Neural cell (in vitro differentiated cells): Measurements from ENCODE around the gene C5orf52. TPM values are rescaled to one million over a fixed set of nuclear protein-coding genes. Genes with fewer than 3 reads are reported as not detected.
"Not testable (repeated sequence)": the region's sequence is repeated elsewhere in the genome, so short reads cannot be mapped to it uniquely, and the experiment has no call there.

Experiments
- H2AFZ ChIP-seq: fragments of 200-600, 300-800 bp; sonication (generic), shearing (Covaris generic); 2 replicates; pipeline ENCODE4 v1.6.0; 2014; ENCODE audit warnings: low read depth, mild to moderate bottlenecking, antibody characterized with exemption, low read length, moderate library complexity
- H3F3A ChIP-seq: fragments of 200-600 bp; shearing (Covaris generic); 2 replicates; pipeline ENCODE4 v1.6.1; 2016; ENCODE audit warnings: mild to moderate bottlenecking, moderate library complexity, mixed read lengths, antibody characterized with exemption, low read length; ENCODE audit not compliant: insufficient read depth, poor library complexity, severe bottlenecking
- H3K27ac ChIP-seq: fragments of 200-600, 300-800 bp; sonication (generic), shearing (Covaris generic); 2 replicates; pipeline ENCODE4 v1.5.1; 2014; ENCODE audit warnings: mild to moderate bottlenecking, low read length, moderate library complexity
- H3K27me3 ChIP-seq: fragments of 300-800, 200-600 bp; sonication (generic), shearing (Covaris generic); 2 replicates; pipeline ENCODE4 v1.6.0; 2014; ENCODE audit warnings: mild to moderate bottlenecking, low read depth, low read length, moderate library complexity; ENCODE audit not compliant: insufficient read depth
- H3K36me3 ChIP-seq: fragments of 300-800, 200-600 bp; sonication (generic), shearing (Covaris generic); 2 replicates; pipeline ENCODE4 v1.5.1; 2014; ENCODE audit warnings: mild to moderate bottlenecking, antibody characterized with exemption, low read length, moderate library complexity; ENCODE audit not compliant: insufficient read depth
- H3K4me2 ChIP-seq: fragments of 300-800, 200-600 bp; sonication (generic), shearing (Covaris generic); 2 replicates; pipeline ENCODE4 v1.6.0; 2014; ENCODE audit warnings: mild to moderate bottlenecking, low read length
- H3K4me3 ChIP-seq: fragments of 300-800, 200-600 bp; sonication (generic), shearing (Covaris generic); 2 replicates; pipeline ENCODE4 v1.5.1; 2014; ENCODE audit warnings: mild to moderate bottlenecking, low read length, moderate library complexity
- H3K79me2 ChIP-seq: fragments of 200-600 bp; shearing (Covaris generic); replicated peaks from 2 replicates; pipeline ENCODE4 v1.6.0; 2014; ENCODE audit warnings: mild to moderate bottlenecking, low read length, moderate library complexity; ENCODE audit not compliant: insufficient read depth
- H3K9ac ChIP-seq: fragments of 300-800, 200-600 bp; sonication (generic), shearing (Covaris generic); 2 replicates; pipeline ENCODE4 v1.6.1; 2016; ENCODE audit warnings: mild to moderate bottlenecking, low read length, mixed read lengths
- H3K9me2 ChIP-seq: fragments of 200-600 bp; shearing (Covaris generic); 2 replicates; pipeline ENCODE4 v1.6.1; 2016; ENCODE audit warnings: mild to moderate bottlenecking, low read length, mixed read lengths; ENCODE audit not compliant: insufficient read depth
- H3K9me3 ChIP-seq: fragments of 200-600, 300-800 bp; sonication (generic), shearing (Covaris generic); 2 replicates; pipeline ENCODE4 v1.6.1; 2016; ENCODE audit warnings: mild to moderate bottlenecking, mixed run types, low read length, moderate library complexity, mixed read lengths
- H4K20me1 ChIP-seq: fragments of 200-600 bp; shearing (Covaris generic); 2 replicates; pipeline ENCODE4 v1.6.1; 2016; ENCODE audit warnings: mild to moderate bottlenecking, mixed run types; ENCODE audit not compliant: insufficient read depth
- CTCF ChIP-seq: fragments of 450-650 bp; IDR thresholded peaks from 2 replicates; pipeline ENCODE4 v1.5.1; 2014; ENCODE audit warnings: antibody characterized with exemption, mild to moderate bottlenecking, moderate library complexity; ENCODE audit not compliant: poor library complexity, severe bottlenecking
- EP300 ChIP-seq: fragments of 450-650 bp; conservative IDR thresholded peaks from 2 replicates; pipeline ENCODE4 v1.6.1; 2014; ENCODE audit warnings: antibody characterized with exemption, mild to moderate bottlenecking, moderate library complexity; ENCODE audit not compliant: poor library complexity, severe bottlenecking
- EZH2 ChIP-seq: fragments of 200-600, 300-800 bp; shearing (Covaris generic), sonication (generic); IDR thresholded peaks from 2 replicates; pipeline ENCODE4 v1.6.1; 2014; ENCODE audit warnings: antibody characterized with exemption, low read length, borderline replicate concordance, mild to moderate bottlenecking; ENCODE audit not compliant: insufficient read depth, poor library complexity, severe bottlenecking
- MXI1 ChIP-seq: fragments of 450-650 bp; conservative IDR thresholded peaks from 2 replicates; pipeline ENCODE4 v1.6.1; 2014; ENCODE audit warnings: antibody characterized with exemption, mild to moderate bottlenecking; ENCODE audit not compliant: poor library complexity, severe bottlenecking
- POLR2AphosphoS5 ChIP-seq: IDR thresholded peaks from 2 replicates; pipeline ENCODE4 v1.6.1; 2012
- RAD21 ChIP-seq: fragments of 450-650 bp; conservative IDR thresholded peaks from 2 replicates; pipeline ENCODE4 v1.6.1; 2014; ENCODE audit warnings: antibody characterized with exemption, mild to moderate bottlenecking, moderate library complexity
- REST ChIP-seq: IDR thresholded peaks from 2 replicates; pipeline ENCODE4 v1.6.1; 2012; ENCODE audit warnings: borderline replicate concordance
- SMC3 ChIP-seq: fragments of 450-650 bp; conservative IDR thresholded peaks from 2 replicates; pipeline ENCODE4 v1.6.1; 2014; ENCODE audit warnings: antibody characterized with exemption, mild to moderate bottlenecking, moderate library complexity; ENCODE audit not compliant: poor library complexity
- TAF1 ChIP-seq: IDR thresholded peaks from 2 replicates; pipeline ENCODE4 v1.6.1; 2012; ENCODE audit warnings: low read depth
- polyA plus RNA-seq: library from polyadenylated mRNA; depleted of rRNA; stranded (reverse); fragments of >200 nt; gene quantifications from 2 replicates; pipeline ENCODE4 v1.2.3, GENCODE V29; 2014

The C5orf52 gene
- polyA plus RNA-seq, 1 donor from 2014 or later: not detected

GRCh38 chr5:157719245-157719644 is 47.9 kb downstream of the C5orf52 start:
- Histone ChIP-seq H3K4me3 (no peak overlapping the region), H3K27me3 (no peaks in the 10 kb centered on the region), H3K27ac (no peak overlapping the region), H3K36me3 (no peaks in the 10 kb centered on the region), H3F3A (no peaks in the 10 kb centered on the region), H3K79me2 (no peaks in the 10 kb centered on the region), H3K9me3 (no peaks in the 10 kb centered on the region), H2AFZ (no peak overlapping the region), H4K20me1 (no peaks in the 10 kb centered on the region), H3K4me2 (no peak overlapping the region), H3K9ac (no peak overlapping the region), H3K9me2 (no peaks in the 10 kb centered on the region)
- no peak for TF ChIP-seq RAD21
- TF ChIP-seq EZH2: no peak
- no peak for TF ChIP-seq MXI1
- TF ChIP-seq TAF1: no peak
- no peak for TF ChIP-seq POLR2AphosphoS5
- no peak for TF ChIP-seq CTCF
- no peak for TF ChIP-seq SMC3
- no peak for TF ChIP-seq EP300
- no peak for TF ChIP-seq REST

- H3K79me2 ChIP-seq: no peaks in the 10 kb centered on the region
- H2AFZ ChIP-seq: no peak overlapping the region
- no peak overlapping the region for H3K4me3 ChIP-seq
- no peak overlapping the region for H3K27ac ChIP-seq
- H3K9ac ChIP-seq: no peak overlapping the region
- no peaks in the 10 kb centered on the region for H3K9me2 ChIP-seq
- no peaks in the 10 kb centered on the region for H3F3A ChIP-seq
- H4K20me1 ChIP-seq: no peaks in the 10 kb centered on the region
- no peaks in the 10 kb centered on the region for H3K9me3 ChIP-seq
- H3K4me2 ChIP-seq: no peak overlapping the region
- no peaks in the 10 kb centered on the region for H3K36me3 ChIP-seq
- H3K27me3 ChIP-seq: no peaks in the 10 kb centered on the region
- TF ChIP-seq TAF1: no peak
- no peak for TF ChIP-seq EZH2
- no peak for TF ChIP-seq POLR2AphosphoS5
- no peak for TF ChIP-seq REST
- TF ChIP-seq MXI1: no peak
- TF ChIP-seq EP300: no peak
- no peak for TF ChIP-seq CTCF
These were observed 49.8 kb downstream of the C5orf52 start for GRCh38 chr5:157721159-157721558.

GRCh38 chr5:157722895-157723294 is 51.6 kb downstream of the C5orf52 start:
- H2AFZ ChIP-seq, H3K9me2 ChIP-seq, H3K9me3 ChIP-seq, H4K20me1 ChIP-seq, H3K79me2 ChIP-seq, H3F3A ChIP-seq, H3K36me3 ChIP-seq, H3K4me3 ChIP-seq, H3K27me3 ChIP-seq, H3K9ac ChIP-seq, H3K27ac ChIP-seq, H3K4me2 ChIP-seq: not testable (repeated sequence)
